Neural progenitor cell (in vitro differentiated cells): ENCODE results near the gene CHORDC1.

Source experiments
- CTCF ChIP-seq: fragments of 200-600 bp; sonication (generic); IDR thresholded peaks from 2 replicates; pipeline ENCODE4 v1.5.1; 2017; ENCODE audit warnings: antibody characterized with exemption, mild to moderate bottlenecking
- EZH2 ChIP-seq: fragments of 200-600 bp; sonication (generic); IDR thresholded peaks from 2 replicates; pipeline ENCODE4 v1.6.1; 2017; ENCODE audit warnings: antibody characterized with exemption, mild to moderate bottlenecking, moderate library complexity

- TF ChIP-seq CTCF: no peak
- no peak for TF ChIP-seq EZH2
These were observed 9.5 kb downstream of the CHORDC1 start for GRCh38 chr11:90213322-90213721.
